GM19239 (cell line): ENCODE results near the gene LIAS.
"Not testable (repeated sequence)": the region's sequence is repeated elsewhere in the genome, so short reads cannot be mapped to it uniquely, and the experiment has no call there.

Experiments used
- DNase-seq: peaks from one replicate; pipeline ENCODE4 v3.0.0; 2011; ENCODE audit warnings: low spot score; ENCODE audit not compliant: insufficient read length
- FAIRE-seq: peaks from 2 replicates; lab custom pipeline; 2011; peaks lifted over from hg19 to GRCh38; lab: Jason Lieb, UNC

The LIAS gene

DNA sequence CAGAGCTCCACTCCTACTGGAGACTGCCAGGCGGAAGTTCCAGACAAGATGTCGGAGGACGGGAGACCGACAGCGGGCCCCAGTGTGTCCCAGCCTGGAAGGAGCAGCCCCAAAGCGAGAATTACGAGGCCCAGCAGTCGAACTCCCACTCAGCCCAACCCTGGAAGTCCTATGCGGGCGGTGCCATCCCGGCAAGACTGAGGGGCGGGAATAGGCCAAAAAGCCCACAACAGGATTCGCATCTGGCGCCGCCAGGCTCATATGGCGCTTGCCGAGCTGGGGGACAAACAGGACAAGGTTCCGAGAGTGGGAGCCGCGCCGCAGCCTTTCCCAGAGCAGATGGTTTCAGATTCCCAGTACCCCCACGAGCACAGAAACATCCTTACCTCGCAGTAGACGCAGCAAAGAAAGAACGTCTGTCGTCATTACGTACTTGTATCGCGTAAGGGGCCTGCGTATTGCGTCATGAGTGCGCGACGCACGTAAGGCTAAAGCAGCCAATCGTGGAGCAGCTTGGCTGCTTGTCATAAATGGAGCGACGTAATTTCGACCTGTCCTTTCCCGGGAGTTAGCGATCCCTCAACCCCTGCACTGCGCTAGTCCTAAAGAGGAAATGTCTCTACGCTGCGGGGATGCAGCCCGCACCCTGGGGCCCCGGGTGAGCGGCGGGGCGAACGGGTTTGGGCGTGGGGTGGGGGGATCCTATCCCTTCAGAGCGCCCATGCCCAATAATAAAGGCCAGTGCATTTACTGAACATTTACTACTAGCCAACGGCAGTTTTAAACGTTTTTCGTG is at the start of gene LIAS, which contains the start of gene RPL9:
LIAS (plus strand) TSS at position 552 of the 796 bp plus-strand sequence; CDS start at position 614, 62 bp downstream.
RPL9 (minus strand) TSS at position 418 of the 796 bp plus-strand sequence. CDS start 483 bp downstream, outside the sequence.
- peak; percentile 71 for DNase-seq
- peak; percentile 95 for FAIRE-seq

DNA sequence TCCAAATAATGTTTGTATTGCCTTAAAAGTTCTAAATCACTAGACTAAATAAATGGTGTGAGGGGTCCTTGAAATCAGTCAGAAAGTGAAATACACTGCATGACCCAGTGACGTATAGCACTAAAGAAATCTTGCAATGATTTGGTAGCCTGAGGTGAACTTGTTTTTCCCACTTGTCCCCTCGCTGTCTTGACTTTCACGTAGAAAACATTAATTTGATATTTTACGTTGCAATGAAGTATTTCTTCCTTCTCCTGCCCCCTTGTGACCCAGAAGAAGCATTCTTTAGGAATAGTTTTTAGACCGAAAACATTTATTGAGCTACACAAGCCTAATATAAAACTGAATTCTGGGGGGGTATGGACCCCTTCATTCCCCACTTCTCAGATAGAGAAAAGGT is 48.4 kb upstream of the LIAS start:
- DNase-seq (no peak), FAIRE-seq (no peak)

DNA sequence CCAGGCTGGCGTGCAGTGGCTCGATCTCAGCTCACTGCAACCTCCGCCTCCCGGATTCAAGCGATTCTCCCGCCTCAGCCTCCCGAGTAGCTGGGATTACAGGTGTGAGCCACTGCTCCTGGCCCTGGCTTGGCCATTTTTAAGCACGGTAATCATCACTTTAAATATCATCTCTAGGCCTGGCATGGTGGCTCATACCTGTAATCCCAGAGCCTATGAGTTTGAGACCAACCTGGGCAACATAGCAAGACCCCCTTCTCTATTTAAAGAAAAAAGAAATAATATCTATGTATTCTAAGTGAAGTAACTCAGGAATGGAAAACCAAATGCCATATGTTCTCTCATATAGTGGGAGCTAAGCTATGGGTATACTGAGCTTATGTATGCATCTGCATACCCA is 47.3 kb upstream of the LIAS start:
- FAIRE-seq, result not testable (repeated sequence)

DNA sequence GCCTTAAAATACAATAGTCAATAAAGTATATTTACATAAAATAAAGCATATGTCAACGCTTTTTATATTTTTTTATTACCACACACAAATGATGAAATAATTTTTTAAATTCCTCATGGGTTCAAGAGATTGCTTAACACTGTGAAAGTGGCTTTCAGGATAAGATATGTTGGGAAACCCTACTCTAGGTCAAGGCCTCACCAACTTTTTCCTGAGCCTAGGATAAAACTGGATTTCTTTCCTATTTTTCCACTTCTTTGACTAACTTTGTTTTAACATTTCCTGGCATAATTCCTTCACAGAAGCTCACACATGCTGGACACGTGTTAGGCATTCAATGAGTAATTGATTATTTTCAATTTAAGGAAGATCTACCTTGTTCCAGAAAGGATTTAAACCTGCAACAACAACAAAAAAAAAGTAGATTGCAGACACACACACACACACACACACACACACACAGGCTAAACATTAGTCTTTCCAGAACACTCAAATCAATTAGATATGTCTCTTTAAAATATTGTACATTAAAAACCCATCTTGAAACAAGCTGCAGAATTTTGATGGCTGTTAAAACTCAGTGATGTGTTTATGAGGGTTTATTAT is 43.1 kb upstream of the LIAS start:
- DNase-seq (no peak), FAIRE-seq (no peak)

More for the DNA sequence above, 47.3 kb upstream of the LIAS start:
- DNase-seq, result not testable (repeated sequence)

DNA sequence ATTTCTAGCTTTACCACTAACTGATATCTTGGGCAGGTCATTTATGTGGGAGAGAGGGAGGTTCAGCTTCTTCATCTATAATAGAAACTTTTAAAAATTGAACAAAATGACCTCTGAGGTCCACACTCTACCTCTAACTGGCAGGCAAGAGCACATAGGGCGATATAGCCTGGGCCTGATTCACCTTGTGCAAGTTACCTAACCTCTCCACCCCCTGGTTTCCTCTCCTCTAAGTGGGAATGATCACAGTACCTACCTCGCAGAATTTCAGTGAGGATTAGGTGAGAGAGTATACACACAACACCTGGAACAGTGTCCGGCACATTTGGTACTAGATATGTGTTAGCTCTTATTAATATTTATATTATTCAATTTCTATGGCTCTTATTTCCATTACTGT is 36.6 kb upstream of the LIAS start:
- DNase-seq (no peak), FAIRE-seq (no peak)

DNA sequence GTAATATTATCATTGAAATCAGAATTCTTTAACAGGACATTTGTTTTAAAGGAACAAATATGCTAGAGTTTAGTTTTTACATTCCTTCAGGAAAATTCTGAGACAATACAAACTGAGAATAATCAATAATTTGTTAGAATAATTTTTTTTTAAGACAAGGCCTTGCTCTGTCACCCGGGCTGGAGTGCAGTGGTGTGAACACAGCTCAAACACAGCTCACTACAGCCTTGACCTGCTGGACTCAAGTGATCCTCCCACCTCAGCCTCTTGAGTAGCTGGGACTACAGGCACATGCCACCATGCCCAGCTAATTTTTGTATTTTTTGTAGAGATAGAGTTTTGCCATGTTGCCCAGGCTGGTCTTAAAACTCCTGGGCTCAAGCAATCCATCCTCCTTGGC is 33.6 kb upstream of the LIAS start:
- DNase-seq, FAIRE-seq: not testable (repeated sequence)

DNA sequence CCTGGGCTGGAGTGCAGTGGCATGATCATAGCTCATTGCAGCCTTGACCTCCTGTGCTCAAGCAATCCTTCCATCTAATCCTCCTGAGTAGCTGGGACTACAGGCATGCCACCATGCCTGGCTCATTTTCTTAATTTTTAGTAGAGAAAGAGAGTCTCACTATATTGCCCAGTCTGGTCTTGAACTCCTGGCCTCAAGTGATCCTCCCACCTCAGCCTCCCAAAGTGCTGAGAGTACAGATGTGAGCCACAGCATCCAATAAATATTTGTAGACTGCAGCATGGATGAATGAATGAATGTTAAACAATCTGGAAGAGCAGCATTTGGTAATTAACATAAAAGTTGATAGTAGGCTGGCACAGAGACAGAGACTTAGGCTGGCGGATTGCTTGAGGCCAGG is 32.1 kb upstream of the LIAS start:
- FAIRE-seq (no peak), DNase-seq (no peak)

DNA sequence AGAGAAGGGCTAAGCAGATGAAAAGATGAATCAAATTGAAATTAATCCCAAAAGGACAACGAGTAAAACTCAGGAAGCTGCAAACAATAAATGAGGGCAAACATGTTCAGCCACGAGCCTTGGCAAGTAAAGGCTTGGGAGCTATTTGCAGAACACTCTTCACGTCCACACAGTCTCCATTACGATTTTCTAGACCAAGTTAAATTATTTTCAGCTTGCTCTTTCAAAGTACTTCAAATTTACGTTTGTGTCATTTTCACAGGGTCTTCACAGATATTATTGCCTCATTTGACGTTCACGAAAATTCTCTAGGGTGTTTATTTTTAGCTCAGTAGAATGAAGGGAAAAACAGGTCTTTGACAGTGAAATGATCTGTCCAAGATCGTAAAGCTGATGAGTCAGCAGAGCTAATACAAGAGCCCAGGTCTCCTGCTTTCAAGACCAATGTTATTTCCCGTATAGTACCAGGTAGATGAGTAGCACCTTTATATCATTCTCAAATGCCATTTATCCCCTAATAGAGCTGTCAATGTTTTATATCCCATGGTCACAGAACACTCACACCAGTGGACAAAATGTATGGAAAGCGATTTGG is 31.2 kb upstream of the LIAS start:
- no peak for DNase-seq
- FAIRE-seq, result no peak

DNA sequence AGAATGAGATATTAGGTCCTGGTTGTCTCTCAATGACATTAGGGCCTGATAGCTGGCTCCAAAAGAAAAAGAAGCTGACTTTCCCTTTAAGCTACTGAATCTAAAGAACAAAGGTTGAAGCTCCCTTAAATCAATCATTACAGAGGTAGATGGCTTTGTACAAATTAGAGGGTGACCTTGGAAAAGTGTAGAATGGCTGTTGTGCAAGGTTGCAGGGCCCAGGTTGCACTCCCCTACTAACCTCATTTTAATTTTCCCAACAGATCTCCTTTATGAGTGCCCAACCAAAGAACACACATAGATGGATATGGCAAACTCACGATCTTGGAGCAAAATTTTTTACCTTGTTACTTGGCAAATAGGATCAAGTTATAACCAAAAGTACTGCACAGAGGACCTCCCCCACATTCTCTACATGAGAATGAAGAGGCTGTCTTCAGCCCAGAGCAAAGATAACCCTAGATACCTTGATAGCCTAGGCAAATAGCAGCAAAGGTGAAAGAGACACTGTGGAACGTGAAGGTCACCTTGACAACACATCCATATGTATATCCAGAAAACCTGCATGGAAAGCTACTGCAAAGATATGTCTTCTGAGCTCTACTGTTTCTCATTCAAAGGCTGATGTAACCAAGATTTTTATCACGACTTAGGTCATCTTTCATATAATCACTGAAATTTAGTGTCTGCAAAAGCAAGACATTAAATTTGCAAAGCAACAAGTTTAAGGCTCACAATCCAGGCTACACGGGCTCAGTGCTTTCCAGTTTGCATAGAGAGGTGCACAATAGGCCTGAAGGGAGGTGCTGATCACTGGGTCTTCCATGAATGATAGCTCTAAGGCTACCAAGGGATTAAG is 29.2 kb upstream of the LIAS start:
- no peak for FAIRE-seq

DNA sequence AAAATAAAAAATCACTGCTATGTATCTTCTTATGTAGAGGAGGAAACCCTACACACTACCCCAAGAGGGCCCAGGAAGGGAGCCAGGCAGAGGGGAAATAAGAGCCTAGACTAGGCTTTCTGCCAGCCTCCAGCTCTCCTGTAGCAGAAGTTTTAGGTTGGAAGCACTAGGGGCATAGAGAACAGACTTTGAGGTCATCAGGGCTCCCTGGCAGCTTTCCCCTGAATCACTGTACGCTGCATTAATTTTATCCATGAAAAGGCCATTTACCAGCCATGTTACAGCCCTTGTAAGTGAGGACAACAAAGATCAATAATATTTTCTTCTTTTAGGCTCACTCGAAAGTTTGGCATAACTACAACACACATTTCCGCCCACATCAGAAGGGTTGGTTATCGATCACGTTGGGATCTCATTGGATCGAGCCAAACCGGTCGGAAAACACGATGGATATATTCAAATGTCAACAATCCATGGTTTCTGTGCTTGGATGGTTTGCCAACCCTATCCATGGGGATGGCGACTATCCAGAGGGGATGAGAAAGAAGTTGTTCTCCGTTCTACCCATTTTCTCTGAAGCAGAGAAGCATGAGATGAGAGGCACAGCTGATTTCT is 24.9 kb upstream of the LIAS start:
- FAIRE-seq (no peak), DNase-seq (no peak)

More for the DNA sequence above, 29.2 kb upstream of the LIAS start:
- DNase-seq, result no peak

DNA sequence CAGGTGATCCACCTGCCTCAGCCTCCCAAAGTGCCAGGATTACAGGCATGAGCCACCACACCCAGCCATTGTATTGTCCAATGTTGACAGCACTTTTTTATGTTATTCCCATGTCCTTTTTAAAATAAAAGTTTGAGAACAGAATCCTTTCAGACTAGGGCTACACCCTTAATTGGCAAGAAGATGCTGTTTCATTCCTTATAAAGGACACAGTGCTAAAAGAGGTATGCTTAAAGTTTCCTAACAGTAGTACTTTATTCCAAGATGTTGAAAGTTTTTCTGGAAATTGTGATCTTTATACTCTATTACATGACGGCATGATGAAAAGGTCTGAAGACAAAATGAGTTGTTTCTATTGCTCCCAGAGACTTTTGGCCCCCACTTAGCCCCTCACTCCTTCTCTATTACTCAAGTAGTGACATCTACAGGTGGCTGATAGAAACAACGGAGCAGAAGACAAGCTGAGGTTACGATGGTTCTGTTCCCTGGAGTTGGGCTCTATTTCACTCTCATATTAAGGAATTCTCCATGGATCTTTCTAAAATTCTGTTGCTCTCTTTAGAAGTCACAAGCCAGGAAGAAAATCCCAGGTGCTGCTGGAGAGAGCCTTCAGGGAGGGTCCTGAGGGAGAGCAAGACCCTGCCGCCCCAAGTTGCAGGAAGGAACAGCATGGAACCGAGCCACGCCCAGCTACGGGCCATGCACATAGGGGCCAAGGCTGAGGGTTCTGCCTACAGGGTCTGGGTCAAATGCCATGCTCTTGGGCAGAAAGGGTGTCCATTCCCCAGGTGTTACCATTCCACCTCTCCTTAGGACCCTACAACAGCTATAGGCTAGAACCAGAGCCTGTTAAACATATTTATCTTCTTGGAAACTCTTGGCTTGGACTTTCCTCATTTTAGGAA is 22.9 kb upstream of the LIAS start:
- DNase-seq (no peak), FAIRE-seq (peak; percentile 58)

DNA sequence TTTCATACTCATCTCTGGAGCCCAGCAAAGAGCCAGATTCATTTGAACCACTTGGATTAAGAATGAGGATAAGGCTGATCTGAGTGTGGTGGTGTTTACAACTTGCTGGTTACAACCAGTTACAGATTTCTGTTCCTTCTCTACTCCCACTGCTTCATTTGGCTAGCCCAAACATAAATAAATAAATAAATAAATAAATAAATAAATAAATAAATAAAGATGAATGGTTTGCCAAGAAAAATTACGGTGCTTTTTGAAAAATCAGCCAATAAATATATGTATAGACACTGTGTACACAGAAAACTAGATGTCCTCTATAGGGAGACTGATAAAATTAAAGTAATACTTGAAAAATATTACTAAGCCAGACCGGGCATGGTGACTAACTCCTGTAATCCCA is 17.3 kb upstream of the LIAS start:
- FAIRE-seq, result no peak
- no peak for DNase-seq

DNA sequence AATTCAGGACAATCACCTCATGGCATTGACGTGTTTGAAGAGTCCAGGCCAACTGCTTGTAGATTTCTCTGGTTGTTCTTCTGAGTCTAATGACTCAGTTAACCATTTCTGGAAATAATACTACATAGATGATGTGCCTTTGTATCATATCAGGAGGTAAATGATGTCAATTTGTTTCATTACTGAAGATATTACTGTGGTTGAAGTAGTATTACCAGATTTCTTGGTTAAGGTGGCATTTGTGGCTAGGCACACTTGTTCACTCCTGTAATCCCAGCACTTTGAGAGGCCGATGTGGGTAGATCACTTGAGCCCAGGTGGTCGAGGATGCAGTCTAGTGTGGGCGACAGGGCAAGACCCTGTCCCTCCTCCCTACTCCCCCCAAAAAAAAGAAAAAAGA is 15.9 kb upstream of the LIAS start:
- FAIRE-seq (no peak), DNase-seq (no peak)

DNA sequence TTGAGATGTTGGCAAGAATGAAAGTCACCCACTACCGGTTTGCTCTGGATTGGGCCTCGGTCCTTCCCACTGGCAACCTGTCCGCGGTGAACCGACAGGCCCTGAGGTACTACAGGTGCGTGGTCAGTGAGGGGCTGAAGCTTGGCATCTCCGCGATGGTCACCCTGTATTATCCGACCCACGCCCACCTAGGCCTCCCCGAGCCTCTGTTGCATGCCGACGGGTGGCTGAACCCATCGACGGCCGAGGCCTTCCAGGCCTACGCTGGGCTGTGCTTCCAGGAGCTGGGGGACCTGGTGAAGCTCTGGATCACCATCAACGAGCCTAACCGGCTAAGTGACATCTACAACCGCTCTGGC is 12.4 kb upstream of the LIAS start:
- FAIRE-seq (no peak), DNase-seq (no peak)

DNA sequence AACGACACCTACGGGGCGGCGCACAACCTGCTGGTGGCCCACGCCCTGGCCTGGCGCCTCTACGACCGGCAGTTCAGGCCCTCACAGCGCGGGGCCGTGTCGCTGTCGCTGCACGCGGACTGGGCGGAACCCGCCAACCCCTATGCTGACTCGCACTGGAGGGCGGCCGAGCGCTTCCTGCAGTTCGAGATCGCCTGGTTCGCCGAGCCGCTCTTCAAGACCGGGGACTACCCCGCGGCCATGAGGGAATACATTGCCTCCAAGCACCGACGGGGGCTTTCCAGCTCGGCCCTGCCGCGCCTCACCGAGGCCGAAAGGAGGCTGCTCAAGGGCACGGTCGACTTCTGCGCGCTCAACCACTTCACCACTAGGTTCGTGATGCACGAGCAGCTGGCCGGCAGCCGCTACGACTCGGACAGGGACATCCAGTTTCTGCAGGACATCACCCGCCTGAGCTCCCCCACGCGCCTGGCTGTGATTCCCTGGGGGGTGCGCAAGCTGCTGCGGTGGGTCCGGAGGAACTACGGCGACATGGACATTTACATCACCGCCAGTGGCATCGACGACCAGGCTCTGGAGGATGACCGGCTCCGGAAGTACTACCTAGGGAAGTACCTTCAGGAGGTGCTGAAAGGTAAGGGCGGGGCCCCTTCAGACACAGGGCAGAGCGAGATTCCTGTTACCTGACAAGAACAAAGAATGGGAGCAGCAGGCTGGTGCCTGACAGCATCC is 11.8 kb upstream of the LIAS start:
- DNase-seq (peak; percentile 44), FAIRE-seq (peak; percentile 59)

DNA sequence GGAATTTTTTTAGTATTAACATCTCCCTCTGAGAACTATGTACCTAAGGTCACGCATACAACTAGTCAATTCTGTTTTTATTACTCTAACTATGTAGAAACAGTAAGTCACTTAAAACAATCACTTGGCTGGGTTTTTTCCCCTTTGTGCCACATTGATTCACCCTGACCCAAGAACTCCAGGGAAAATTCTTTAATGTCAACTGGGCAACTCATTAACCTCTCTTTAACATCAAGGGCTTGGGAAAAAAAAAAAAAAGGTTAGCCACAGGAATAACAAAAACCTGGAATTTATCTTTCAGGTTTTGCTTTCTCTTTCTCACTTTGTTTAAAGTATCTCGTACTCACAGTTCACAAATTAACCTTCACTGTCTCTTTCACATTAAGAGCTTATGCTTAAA is 8.2 kb upstream of the LIAS start:
- DNase-seq, result no peak
- FAIRE-seq, result no peak

DNA sequence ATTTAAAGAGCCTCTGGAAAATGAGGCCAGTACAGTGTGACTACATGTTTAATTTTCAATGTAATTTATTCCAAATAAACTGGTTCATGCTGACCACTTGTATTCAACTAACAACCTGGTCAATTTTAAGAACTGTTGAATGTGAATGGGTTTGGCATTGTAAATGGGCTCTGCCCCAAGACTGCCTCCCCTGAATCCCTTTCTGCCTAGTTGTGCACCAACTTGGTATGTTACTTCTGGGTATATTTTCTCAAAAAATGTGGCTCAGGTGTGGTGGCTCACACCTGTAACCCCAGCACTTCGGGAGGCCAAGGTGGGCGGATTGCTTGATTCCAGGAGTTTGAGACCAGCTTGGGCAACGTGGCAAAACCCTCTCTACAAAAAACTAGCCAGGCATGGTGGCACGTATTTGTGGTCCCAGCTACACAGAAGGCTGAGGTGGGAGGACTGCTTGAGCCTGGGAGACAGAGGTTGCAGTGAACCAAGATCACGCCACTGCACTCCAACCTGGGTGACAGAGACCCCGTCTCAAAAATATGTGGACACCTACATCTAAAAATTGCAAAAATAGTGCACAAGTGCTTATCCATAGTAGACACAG is 7.3 kb upstream of the LIAS start:
- FAIRE-seq (peak; percentile 14), DNase-seq (no peak)
